Prostate gland (tissue), 2 donors: ENCODE measurements around the gene BRD7. TPM values are rescaled to one million over a fixed set of nuclear protein-coding genes. Genes with fewer than 3 reads are reported as not detected.

Experiments
- DNase-seq: peaks from one replicate; pipeline ENCODE4 v3.0.0-alpha.2; 2019; ENCODE audit warnings: low spot score
- H3K27ac ChIP-seq, 2 donors: fragments of 200-600 bp; sonication (generic); 2 replicates each; pipeline ENCODE4 v1.5.1; 2017 to 2019
- H3K27me3 ChIP-seq: fragments of 200-600 bp; sonication (generic); replicated peaks from 2 replicates; pipeline ENCODE4 v1.5.1; 2019; ENCODE audit not compliant: insufficient read depth
- H3K36me3 ChIP-seq, 2 donors: fragments of 200-600 bp; sonication (generic); 1 replicate in 1 of 2; 2 replicates in 1 of 2; pipeline versions ENCODE4 v1.5.1 to v1.8.1; 2017 to 2019
- H3K4me1 ChIP-seq: fragments of 200-600 bp; sonication (generic); replicated peaks from 2 replicates; pipeline ENCODE4 v1.5.1; 2019
- H3K4me3 ChIP-seq, 2 donors: fragments of 200-600 bp; sonication (generic); 2 replicates each; pipeline ENCODE4 v1.5.1; 2017 to 2019
- H3K9me3 ChIP-seq: fragments of 200-600 bp; sonication (generic); 2 replicates; pipeline ENCODE4 v1.5.1; 2017
- POLR2A ChIP-seq: fragments of 450-650 bp; IDR thresholded peaks from one replicate; pipeline ENCODE4 v1.6.1; 2016; ENCODE audit warnings: antibody characterized with exemption, mild to moderate bottlenecking
- POLR2AphosphoS5 ChIP-seq: sonication (generic); formaldehyde crosslinking; IDR thresholded peaks from one replicate; pipeline ENCODE4 v1.6.1; 2017; ENCODE audit warnings: antibody characterized with exemption
- WGBS: methylation state at CpG from one replicate; pipeline ENCODE4 v1.1.5; 2018; 5-methylcytosine and 5-hydroxymethylcytosine counted together
- intact Hi-C: fragments of 100-400 bp; cut with DNase I; formaldehyde crosslinking; loops from one replicate; pipeline ENCODE4 v1.14.2; 2022
- total RNA-seq, 2 donors: library from RNA; depleted of rRNA; stranded (reverse); fragments of >200 nt; gene quantifications; one replicate each; pipeline ENCODE4 v1.1.0, GENCODE V29; 2016
- TF ChIP-seq, protein P1 (sequence below), 4 experiments: fragments of 200-600 bp in 2 of 4; fragments of 450-650 bp in 2 of 4; sonication (generic) in 2 of 4; IDR thresholded peaks; 1 replicate in 3 of 4; 2 replicates in 1 of 4; pipeline ENCODE4 v1.5.1; 2016 to 2019; ENCODE audit warnings: antibody characterized with exemption in 4 of 4, mild to moderate bottlenecking in 2 of 4, moderate library complexity in 2 of 4

Gene BRD7
- total RNA-seq, 2 donors from 2014 or later = 38.7 to 66.0 TPM

DNA sequence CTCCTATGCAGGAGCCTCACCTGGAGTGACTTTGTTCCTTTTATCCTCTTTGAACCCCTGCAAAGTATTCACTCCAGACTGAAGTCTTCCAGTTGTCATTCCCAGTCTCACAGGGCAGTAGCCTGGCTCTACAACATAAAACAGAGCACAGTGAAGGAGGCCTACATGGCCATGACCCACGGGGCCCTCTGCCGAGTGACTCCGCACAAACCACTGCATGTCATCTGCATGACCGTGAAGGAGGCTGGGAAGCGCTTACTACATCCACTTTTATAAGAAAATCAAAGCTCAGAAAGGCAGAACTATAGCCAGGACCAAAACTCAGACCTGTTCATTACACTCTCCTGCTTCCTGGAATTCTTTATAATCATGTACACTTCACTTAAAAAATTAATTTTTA, 42.5 kb downstream of the BRD7 start:
- no peaks in the 10 kb centered on the region for H3K27me3 ChIP-seq
- TF ChIP-seq, protein P1, sequence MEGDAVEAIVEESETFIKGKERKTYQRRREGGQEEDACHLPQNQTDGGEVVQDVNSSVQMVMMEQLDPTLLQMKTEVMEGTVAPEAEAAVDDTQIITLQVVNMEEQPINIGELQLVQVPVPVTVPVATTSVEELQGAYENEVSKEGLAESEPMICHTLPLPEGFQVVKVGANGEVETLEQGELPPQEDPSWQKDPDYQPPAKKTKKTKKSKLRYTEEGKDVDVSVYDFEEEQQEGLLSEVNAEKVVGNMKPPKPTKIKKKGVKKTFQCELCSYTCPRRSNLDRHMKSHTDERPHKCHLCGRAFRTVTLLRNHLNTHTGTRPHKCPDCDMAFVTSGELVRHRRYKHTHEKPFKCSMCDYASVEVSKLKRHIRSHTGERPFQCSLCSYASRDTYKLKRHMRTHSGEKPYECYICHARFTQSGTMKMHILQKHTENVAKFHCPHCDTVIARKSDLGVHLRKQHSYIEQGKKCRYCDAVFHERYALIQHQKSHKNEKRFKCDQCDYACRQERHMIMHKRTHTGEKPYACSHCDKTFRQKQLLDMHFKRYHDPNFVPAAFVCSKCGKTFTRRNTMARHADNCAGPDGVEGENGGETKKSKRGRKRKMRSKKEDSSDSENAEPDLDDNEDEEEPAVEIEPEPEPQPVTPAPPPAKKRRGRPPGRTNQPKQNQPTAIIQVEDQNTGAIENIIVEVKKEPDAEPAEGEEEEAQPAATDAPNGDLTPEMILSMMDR (IDR thresholded peaks at IDR 0.05) = no peak
- TF ChIP-seq POLR2A (no peak), POLR2AphosphoS5 (no peak)
- no peaks in the 10 kb centered on the region for H3K4me1 ChIP-seq
- no peaks in the 10 kb centered on the region for H3K36me3 ChIP-seq
- 86% methylated on average over 5 of the region's 5 CpGs for WGBS
- intact Hi-C loops = no loop called here
- no peak overlapping the region for H3K27ac ChIP-seq
- no peaks in the 10 kb centered on the region for H3K9me3 ChIP-seq
- no peak overlapping the region for H3K4me3 ChIP-seq
- DNase-seq = no peak

DNA sequence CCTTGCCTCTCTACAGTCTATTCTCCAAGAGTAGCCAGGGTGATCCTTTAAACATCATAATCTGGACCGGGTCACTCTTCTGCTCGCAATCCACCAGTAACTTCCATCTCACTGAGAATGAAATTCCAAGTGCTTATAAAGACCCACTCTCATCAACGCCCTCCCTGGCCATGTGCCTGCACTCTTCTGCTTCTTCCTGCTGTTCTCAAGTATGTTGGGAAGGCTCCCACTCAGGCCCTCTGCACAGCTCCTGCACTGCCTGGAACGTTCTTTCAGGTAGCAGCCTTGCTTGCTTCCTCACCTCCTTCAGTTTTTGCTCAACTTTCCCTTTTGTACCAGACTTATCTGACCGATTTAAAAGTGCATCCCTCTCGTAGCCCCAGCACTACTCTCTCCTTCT, 44.4 kb downstream of the BRD7 start:
- H3K36me3 ChIP-seq = no peaks in the 10 kb centered on the region
- H3K4me1 ChIP-seq = no peaks in the 10 kb centered on the region
- no peak for DNase-seq
- H3K27ac ChIP-seq = no peak overlapping the region
- H3K4me3 ChIP-seq = no peak overlapping the region
- no peaks in the 10 kb centered on the region for H3K9me3 ChIP-seq
- TF ChIP-seq POLR2AphosphoS5 = no peak
- TF ChIP-seq, protein P1 (IDR thresholded peaks at IDR 0.05) = no peak
- intact Hi-C loops = loop anchor here (5.0 kb wide), 1 partner anchor 33 kb away; no protein-coding TSS in a partner anchor
- WGBS = 74% methylated on average over 6 of the region's 6 CpGs
- H3K27me3 ChIP-seq = no peaks in the 10 kb centered on the region

DNA sequence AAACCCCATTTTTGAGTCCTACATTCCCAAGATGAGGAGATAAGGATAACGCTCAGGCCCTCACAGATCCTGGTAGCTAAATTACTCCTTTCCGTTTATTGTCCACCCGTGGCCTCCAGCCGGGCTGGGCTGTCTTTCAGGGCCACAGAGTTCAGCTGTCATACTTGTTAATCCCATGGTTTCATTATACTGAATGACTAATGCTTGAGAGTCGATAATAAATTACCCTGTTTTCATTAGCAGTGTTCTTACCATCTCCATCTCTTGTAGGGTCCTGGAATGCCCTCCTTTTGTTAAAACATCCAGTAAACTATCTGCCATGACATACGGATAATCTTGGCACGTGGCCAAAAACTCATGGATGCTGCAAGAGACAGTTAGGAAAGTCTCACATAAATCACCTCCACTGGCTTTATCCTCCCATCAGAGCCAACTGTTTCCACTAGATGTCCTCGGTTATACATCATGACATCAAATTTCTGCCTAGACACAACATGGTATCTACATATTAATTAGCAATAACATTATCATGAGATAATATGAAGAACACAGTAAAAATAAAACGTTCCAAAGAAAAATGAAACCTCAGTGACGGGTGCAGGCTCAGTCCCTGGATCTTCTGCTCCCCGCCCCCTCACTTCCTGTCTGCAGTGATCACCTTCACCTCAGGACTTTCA, 45.3 kb downstream of the BRD7 start:
- H3K27ac ChIP-seq = no peak overlapping the region
- no peak overlapping the region for H3K4me3 ChIP-seq
- no peak for DNase-seq
- intact Hi-C loops = loop anchor here (5.0 kb wide), 1 partner anchor 34 kb away; no protein-coding TSS in a partner anchor
- TF ChIP-seq POLR2A = no peak
- TF ChIP-seq, protein P1 (IDR thresholded peaks at IDR 0.05) = peak in 1 of 4 experiments; percentile 15
- H3K9me3 ChIP-seq = no peaks in the 10 kb centered on the region
- 52% methylated on average over 11 of the region's 11 CpGs for WGBS
- no peaks in the 10 kb centered on the region for H3K27me3 ChIP-seq
- H3K36me3 ChIP-seq = no peaks in the 10 kb centered on the region
- no peaks in the 10 kb centered on the region for H3K4me1 ChIP-seq

DNA sequence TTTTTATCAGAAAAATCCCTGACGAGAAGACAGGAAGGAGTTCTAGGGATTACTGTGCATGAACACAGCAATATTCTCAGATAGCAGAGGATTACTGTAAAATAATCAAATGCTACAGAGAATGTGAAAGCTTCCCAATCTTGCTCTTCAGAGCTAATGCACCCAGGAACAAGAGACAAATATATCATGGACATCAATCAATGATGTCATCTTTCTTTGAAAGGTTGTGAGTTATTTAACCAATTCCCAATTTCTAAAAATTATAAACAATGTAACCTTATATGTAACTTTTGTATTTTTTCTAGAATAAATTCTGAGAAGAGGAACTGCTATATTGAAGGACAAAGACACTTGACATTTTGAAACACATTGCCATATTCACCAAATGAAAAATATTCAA, 46.5 kb downstream of the BRD7 start:
- no peaks in the 10 kb centered on the region for H3K9me3 ChIP-seq
- TF ChIP-seq POLR2A (no peak), POLR2AphosphoS5 (no peak)
- TF ChIP-seq, protein P1 (IDR thresholded peaks at IDR 0.05) = no peak
- no peaks in the 10 kb centered on the region for H3K36me3 ChIP-seq
- WGBS = 86% methylated on average over 1 of the region's 1 CpG
- H3K27me3 ChIP-seq = no peaks in the 10 kb centered on the region
- no peak for DNase-seq
- H3K4me1 ChIP-seq = no peaks in the 10 kb centered on the region
- intact Hi-C loops = loop anchor here (5.0 kb wide), 1 partner anchor 35 kb away; no protein-coding TSS in a partner anchor
- no peak overlapping the region for H3K4me3 ChIP-seq
- no peak overlapping the region for H3K27ac ChIP-seq

DNA sequence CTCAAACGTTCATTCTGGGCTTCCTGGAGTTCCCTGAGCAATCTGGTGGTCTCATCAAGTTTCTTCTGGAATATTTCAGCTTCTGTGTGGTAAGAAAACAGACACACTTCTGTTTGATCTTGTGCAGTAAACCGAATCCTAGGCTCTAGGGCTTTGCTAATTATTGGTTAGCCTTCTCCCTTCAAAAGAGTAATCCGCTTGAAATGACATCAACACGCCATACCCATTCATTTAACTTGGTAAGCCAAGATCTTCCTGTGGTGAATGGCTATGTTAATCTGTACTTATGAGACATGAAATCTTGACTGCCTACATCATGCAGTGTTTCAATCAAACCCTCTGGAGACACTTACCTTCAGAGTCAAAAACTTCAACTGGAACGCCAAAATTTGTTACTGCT, 48.5 kb downstream of the BRD7 start:
- Histone ChIP-seq H3K4me3 (no peak overlapping the region), H3K9me3 (no peaks in the 10 kb centered on the region), H3K36me3 (peaks cover 0 to 8% of the 10 kb centered on the region in 2 donors), H3K27me3 (no peaks in the 10 kb centered on the region), H3K27ac (no peak overlapping the region), H3K4me1 (no peaks in the 10 kb centered on the region)
- WGBS = 81% methylated on average over 5 of the region's 5 CpGs
- DNase-seq = no peak
- intact Hi-C loops = loop anchor here (5.0 kb wide), 1 partner anchor 37 kb away; no protein-coding TSS in a partner anchor
- TF ChIP-seq POLR2A = no peak
- TF ChIP-seq, protein P1 (IDR thresholded peaks at IDR 0.05) = no peak
- no peak for TF ChIP-seq POLR2AphosphoS5
